Testis (tissue), 2 donors: ENCODE data around the gene GID8.

Experiments used
- POLR2A ChIP-seq: fragments of 450-650 bp; IDR thresholded peaks from one replicate; pipeline ENCODE4 v1.6.1; 2017; ENCODE audit warnings: antibody characterized with exemption, mild to moderate bottlenecking, moderate library complexity
- TF ChIP-seq, protein P1 (sequence below), 3 experiments: fragments of 450-650 bp in 2 of 3; fragments of 200-600 bp in 1 of 3; sonication (generic) in 1 of 3; IDR thresholded peaks; one replicate each; pipeline ENCODE4 v1.5.1; 2016 to 2019; ENCODE audit warnings: antibody characterized with exemption in 3 of 3, mild to moderate bottlenecking in 2 of 3, moderate library complexity in 1 of 3

- TF ChIP-seq POLR2A: no peak
- TF ChIP-seq, protein P1, sequence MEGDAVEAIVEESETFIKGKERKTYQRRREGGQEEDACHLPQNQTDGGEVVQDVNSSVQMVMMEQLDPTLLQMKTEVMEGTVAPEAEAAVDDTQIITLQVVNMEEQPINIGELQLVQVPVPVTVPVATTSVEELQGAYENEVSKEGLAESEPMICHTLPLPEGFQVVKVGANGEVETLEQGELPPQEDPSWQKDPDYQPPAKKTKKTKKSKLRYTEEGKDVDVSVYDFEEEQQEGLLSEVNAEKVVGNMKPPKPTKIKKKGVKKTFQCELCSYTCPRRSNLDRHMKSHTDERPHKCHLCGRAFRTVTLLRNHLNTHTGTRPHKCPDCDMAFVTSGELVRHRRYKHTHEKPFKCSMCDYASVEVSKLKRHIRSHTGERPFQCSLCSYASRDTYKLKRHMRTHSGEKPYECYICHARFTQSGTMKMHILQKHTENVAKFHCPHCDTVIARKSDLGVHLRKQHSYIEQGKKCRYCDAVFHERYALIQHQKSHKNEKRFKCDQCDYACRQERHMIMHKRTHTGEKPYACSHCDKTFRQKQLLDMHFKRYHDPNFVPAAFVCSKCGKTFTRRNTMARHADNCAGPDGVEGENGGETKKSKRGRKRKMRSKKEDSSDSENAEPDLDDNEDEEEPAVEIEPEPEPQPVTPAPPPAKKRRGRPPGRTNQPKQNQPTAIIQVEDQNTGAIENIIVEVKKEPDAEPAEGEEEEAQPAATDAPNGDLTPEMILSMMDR (IDR thresholded peaks at IDR 0.05): no peak
Measured at GRCh38 chr20:62980970-62981369, 43.0 kb downstream of the GID8 start.
